Measurements from ENCODE around the gene NKX2-4. TPM values are rescaled to one million over a fixed set of nuclear protein-coding genes. Genes with fewer than 3 reads are reported as not detected.

The NKX2-4 gene
- polyA plus RNA-seq, 4 donors: not detected

GRCh38 chr20:21395051-21395665 is 2.2 kb downstream of the NKX2-4 start:
- no peak for DNase-seq (ENCODE audit: low read depth in 4 of 4, low spot score in 2 of 4)

GRCh38 chr20:21394551-21394950 is 2.8 kb downstream of the NKX2-4 start:
- no peak for DNase-seq (ENCODE audit: low read depth in 4 of 4, low spot score in 2 of 4)

- no peak for DNase-seq (ENCODE audit: low read depth in 4 of 4, low spot score in 2 of 4)
These were observed 3.4 kb downstream of the NKX2-4 start for GRCh38 chr20:21393816-21394519.

GRCh38 chr20:21393166-21393565 is 4.2 kb downstream of the NKX2-4 start:
- DNase-seq (ENCODE audit: low read depth in 4 of 4, low spot score in 2 of 4): no peak

GRCh38 chr20:21391972-21392352 is 5.4 kb downstream of the NKX2-4 start:
- DNase-seq (ENCODE audit: low read depth in 4 of 4, low spot score in 2 of 4): peak in 1 of 4 donors; percentile 43

GRCh38 chr20:21391185-21391971 is 5.9 kb downstream of the NKX2-4 start:
- DNase-seq (ENCODE audit: low read depth in 4 of 4, low spot score in 2 of 4): no peak

- DNase-seq (ENCODE audit: low read depth in 4 of 4, low spot score in 2 of 4): no peak
These were observed 6.6 kb downstream of the NKX2-4 start for GRCh38 chr20:21390768-21391167.

- DNase-seq (ENCODE audit: low read depth in 4 of 4, low spot score in 2 of 4): no peak
These were observed 8.0 kb downstream of the NKX2-4 start for GRCh38 chr20:21389368-21389767.

- no peak for DNase-seq (ENCODE audit: low read depth in 4 of 4, low spot score in 2 of 4)
These were observed 8.8 kb downstream of the NKX2-4 start for GRCh38 chr20:21388566-21388965.

- DNase-seq (ENCODE audit: low read depth in 4 of 4, low spot score in 2 of 4): no peak
These were observed 9.8 kb downstream of the NKX2-4 start for GRCh38 chr20:21387528-21387927.

GRCh38 chr20:21386111-21386510 is 11.2 kb downstream of the NKX2-4 start:
- DNase-seq (ENCODE audit: low read depth in 4 of 4, low spot score in 2 of 4): no peak

- no peak for DNase-seq (ENCODE audit: low read depth in 4 of 4, low spot score in 2 of 4)
These were observed 12.9 kb downstream of the NKX2-4 start for GRCh38 chr20:21384308-21384892.

GRCh38 chr20:21381619-21382018 is 15.7 kb downstream of the NKX2-4 start:
- no peak for DNase-seq (ENCODE audit: low read depth in 4 of 4, low spot score in 2 of 4)

- no peak for DNase-seq (ENCODE audit: low read depth in 4 of 4, low spot score in 2 of 4)
These were observed 16.6 kb downstream of the NKX2-4 start for GRCh38 chr20:21380711-21381110.

GRCh38 chr20:21378259-21378658 is 19.1 kb downstream of the NKX2-4 start:
- DNase-seq (ENCODE audit: low read depth in 4 of 4, low spot score in 2 of 4): no peak

- no peak for DNase-seq (ENCODE audit: low read depth in 4 of 4, low spot score in 2 of 4)
These were observed 19.6 kb downstream of the NKX2-4 start for GRCh38 chr20:21377701-21378100.

GRCh38 chr20:21376626-21377025 is 20.7 kb downstream of the NKX2-4 start:
- no peak for DNase-seq (ENCODE audit: low read depth in 4 of 4, low spot score in 2 of 4)

GRCh38 chr20:21373436-21373835 is 23.9 kb downstream of the NKX2-4 start:
- DNase-seq (ENCODE audit: low read depth in 4 of 4, low spot score in 2 of 4): no peak

GRCh38 chr20:21372016-21372415 is 25.3 kb downstream of the NKX2-4 start:
- no peak for DNase-seq (ENCODE audit: low read depth in 4 of 4, low spot score in 2 of 4)

GRCh38 chr20:21371193-21371592 is 26.1 kb downstream of the NKX2-4 start:
- no peak for DNase-seq (ENCODE audit: low read depth in 4 of 4, low spot score in 2 of 4)

- DNase-seq (ENCODE audit: low read depth in 4 of 4, low spot score in 2 of 4): no peak
These were observed 28.5 kb downstream of the NKX2-4 start for GRCh38 chr20:21368791-21369190.

Data from left renal cortex interstitium (tissue), 4 donors.